CD14-positive monocyte (primary cell): Measurements from ENCODE around the gene ZBTB49. TPM values are rescaled to one million over a fixed set of nuclear protein-coding genes. Genes with fewer than 3 reads are reported as not detected.

ENCODE experiments used
- DNase-seq, 3 donors: peaks; one replicate each; pipeline ENCODE4 v3.0.0-alpha.2; 2011 to 2022
- H2AFZ ChIP-seq: 2 replicates; pipeline ENCODE4 v1.6.0; 2012; ENCODE audit warnings: mild to moderate bottlenecking, low read depth, low read length, inconsistent platforms; ENCODE audit not compliant: insufficient read depth, poor library complexity, severe bottlenecking
- H3K27ac ChIP-seq, 2 donors: 1 replicate in 1 of 2; 2 replicates in 1 of 2; pipeline ENCODE4 v1.5.1; 2012 to 2013; ENCODE audit warnings: low read length in 2 of 2, control low read depth in 1 of 2, inconsistent platforms in 1 of 2, low read depth in 1 of 2, mild to moderate bottlenecking in 1 of 2
- H3K27me3 ChIP-seq, 2 donors: one replicate each; pipeline versions ENCODE4 v1.6.0 to v1.6.1; 2011 to 2013; ENCODE audit warnings: low read length in 2 of 2; ENCODE audit not compliant: control insufficient read depth in 2 of 2, insufficient read depth in 2 of 2
- H3K36me3 ChIP-seq, 2 donors: replicated peaks in 1 of 2; 1 replicate in 1 of 2; 2 replicates in 1 of 2; pipeline versions ENCODE4 v1.5.1 to v1.6.1; 2012 to 2013; ENCODE audit warnings: low read length in 2 of 2, control low read depth in 1 of 2, inconsistent platforms in 1 of 2, mild to moderate bottlenecking in 1 of 2; ENCODE audit not compliant: insufficient read depth in 2 of 2, control insufficient read depth in 1 of 2
- H3K4me1 ChIP-seq, 2 donors: 1 replicate in 1 of 2; 2 replicates in 1 of 2; pipeline versions ENCODE4 v1.5.1 to v1.6.1; 2012 to 2013; ENCODE audit warnings: low read length in 2 of 2, control low read depth in 1 of 2, inconsistent platforms in 1 of 2, mild to moderate bottlenecking in 1 of 2, moderate library complexity in 1 of 2; ENCODE audit not compliant: insufficient read depth in 2 of 2, control insufficient read depth in 1 of 2
- H3K4me2 ChIP-seq: replicated peaks from 2 replicates; pipeline ENCODE3; 2012; ENCODE audit warnings: low read length, moderate library complexity, mild to moderate bottlenecking; ENCODE audit not compliant: poor library complexity, severe bottlenecking; ENCODE audit errors: extremely low read depth
- H3K4me3 ChIP-seq, 3 experiments: fragments of 200-600 bp in 1 of 3; sonication (generic) in 1 of 3; replicated peaks in 1 of 3; 1 replicate in 2 of 3; 2 replicates in 1 of 3; pipeline ENCODE4 v1.5.1; 2011 to 2013; ENCODE audit warnings: low read length in 3 of 3, mild to moderate bottlenecking in 3 of 3, control low read depth in 2 of 3, low read depth in 2 of 3, inconsistent platforms in 1 of 3, moderate library complexity in 1 of 3
- H3K79me2 ChIP-seq: 2 replicates; pipeline ENCODE4 v1.6.0; 2012; ENCODE audit warnings: mild to moderate bottlenecking, control low read depth, inconsistent platforms, low read length, moderate library complexity; ENCODE audit not compliant: insufficient read depth
- H3K9ac ChIP-seq: 2 replicates; pipeline ENCODE4 v1.6.0; 2017; ENCODE audit warnings: low read length, mild to moderate bottlenecking; ENCODE audit not compliant: insufficient read depth, poor library complexity, severe bottlenecking
- H3K9me3 ChIP-seq, 2 donors: replicated peaks in 1 of 2; 1 replicate in 1 of 2; 2 replicates in 1 of 2; pipeline versions ENCODE4 v1.5.1 to v1.6.1; 2012 to 2013; ENCODE audit warnings: low read length in 2 of 2, control low read depth in 1 of 2; ENCODE audit not compliant: control insufficient read depth in 1 of 2, insufficient read depth in 1 of 2
- H4K20me1 ChIP-seq: 2 replicates; pipeline ENCODE4 v1.6.0; 2012; ENCODE audit warnings: mild to moderate bottlenecking, low read length, control low read depth, moderate library complexity; ENCODE audit not compliant: insufficient read depth
- H3K27ac Mint-ChIP-seq, 7 donors: one replicate each; pipeline ENCODE4 v1.8.0; 2020; ENCODE audit warnings: mild to moderate bottlenecking in 7 of 7, mixed read lengths in 7 of 7, moderate library complexity in 6 of 7, inconsistent platforms in 2 of 7
- H3K27me3 Mint-ChIP-seq, 3 donors: one replicate each; pipeline ENCODE4 v1.8.0; 2021 to 2022; ENCODE audit warnings: low read depth in 3 of 3, mild to moderate bottlenecking in 3 of 3, mixed read lengths in 3 of 3, moderate library complexity in 3 of 3, inconsistent platforms in 1 of 3
- H3K36me3 Mint-ChIP-seq, 2 donors: one replicate each; pipeline ENCODE4 v1.8.0; 2020; ENCODE audit warnings: mixed read lengths in 2 of 2, inconsistent platforms in 1 of 2, mild to moderate bottlenecking in 1 of 2
- H3K4me1 Mint-ChIP-seq: one replicate; pipeline ENCODE4 v1.8.0; 2020; ENCODE audit warnings: mild to moderate bottlenecking, mixed read lengths
- H3K4me3 Mint-ChIP-seq, 2 donors: one replicate each; pipeline ENCODE4 v1.8.0; 2020; ENCODE audit warnings: mild to moderate bottlenecking in 2 of 2, mixed read lengths in 2 of 2, moderate library complexity in 1 of 2
- H3K9me3 Mint-ChIP-seq, 7 donors: one replicate each; pipeline ENCODE4 v1.8.0; 2020 to 2022; ENCODE audit warnings: mixed read lengths in 7 of 7, mild to moderate bottlenecking in 6 of 7, moderate library complexity in 6 of 7, inconsistent platforms in 2 of 7
- WGBS: methylation state at CpG from one replicate; pipeline ENCODE4 v1.1.5; 2013; ENCODE audit warnings: missing lambda C conversion rate; ENCODE audit not compliant: insufficient coverage; 5-methylcytosine and 5-hydroxymethylcytosine counted together
- intact Hi-C, 2 donors: fragments of 100-400 bp; cut with micrococcal nuclease; formaldehyde crosslinking; loops; one replicate each; pipeline versions ENCODE4 v1.15.0 to v1.15.1; 2023
- polyA plus RNA-seq, 3 donors: library from polyadenylated mRNA; depleted of rRNA in 1 of 3; unstranded in 2 of 3; stranded (reverse) in 1 of 3; fragments of 300-500 nt in 2 of 3; fragments of >200 nt in 1 of 3; fragmentation: Illumina TruSeq in 2 of 3; gene quantifications; 1 replicate in 2 of 3; 2 replicates in 1 of 3; pipeline ENCODE4 v1.2.3, GENCODE V29; 2012 to 2021
- TF ChIP-seq, protein P1 (sequence below): fragments of 200-600 bp; IDR thresholded peaks from one replicate; pipeline ENCODE4 v1.8.0; 2022; ENCODE audit warnings: antibody characterized with exemption, mild to moderate bottlenecking

Gene ZBTB49
- polyA plus RNA-seq, 3 donors: 1.4 to 3.8 (median 1.7) TPM

DNA sequence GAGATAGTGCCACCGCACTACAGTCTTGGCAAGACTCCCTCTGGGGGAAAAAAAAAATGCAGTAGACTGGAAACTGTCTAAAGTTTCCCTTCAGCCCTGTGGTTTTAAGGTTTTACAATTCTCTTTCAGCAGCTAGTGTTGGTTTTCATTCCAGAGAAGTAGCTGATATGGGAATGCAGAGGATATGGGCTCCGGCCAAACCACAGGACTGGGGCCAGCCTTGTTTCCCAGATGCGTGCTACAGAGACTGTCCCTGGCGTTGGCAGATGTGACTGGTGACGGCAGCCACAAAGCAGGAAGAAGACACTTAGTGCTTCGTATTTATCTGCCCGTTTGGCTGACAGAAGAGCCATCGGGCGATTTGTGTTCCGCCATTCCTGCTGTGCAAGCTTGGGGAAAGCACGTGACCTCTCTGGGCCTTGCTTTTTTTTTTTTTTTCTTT is 43.2 kb downstream of the ZBTB49 start:
- Histone ChIP-seq H3K9ac (no peak overlapping the region), H3K4me1 (no peaks in the 10 kb centered on the region), H2AFZ (peak overlapping the region; percentile 29), H3K27me3 (no peaks in the 10 kb centered on the region), H4K20me1 (no peaks in the 10 kb centered on the region), H3K4me3 (no peak overlapping the region), H3K9me3 (no peaks in the 10 kb centered on the region), H3K79me2 (no peaks in the 10 kb centered on the region), H3K36me3 (no peaks in the 10 kb centered on the region), H3K27ac (no peak overlapping the region), H3K4me2 (no peak overlapping the region)
- Mint-ChIP-seq H3K27me3 (peaks cover 2 to 11% (median 5%) of the 10 kb centered on the region in 3 donors), H3K36me3 (no peaks in the 10 kb centered on the region), H3K4me3 (no peak overlapping the region), H3K27ac (no peak overlapping the region), H3K9me3 (peaks cover 0 to 4% (median under 1%) of the 10 kb centered on the region in 7 donors), H3K4me1 (peaks cover 2% of the 10 kb centered on the region)
- DNase-seq: no peak
- 37% methylated on average over 10 of the region's 11 CpGs for WGBS
- TF ChIP-seq, protein P1, sequence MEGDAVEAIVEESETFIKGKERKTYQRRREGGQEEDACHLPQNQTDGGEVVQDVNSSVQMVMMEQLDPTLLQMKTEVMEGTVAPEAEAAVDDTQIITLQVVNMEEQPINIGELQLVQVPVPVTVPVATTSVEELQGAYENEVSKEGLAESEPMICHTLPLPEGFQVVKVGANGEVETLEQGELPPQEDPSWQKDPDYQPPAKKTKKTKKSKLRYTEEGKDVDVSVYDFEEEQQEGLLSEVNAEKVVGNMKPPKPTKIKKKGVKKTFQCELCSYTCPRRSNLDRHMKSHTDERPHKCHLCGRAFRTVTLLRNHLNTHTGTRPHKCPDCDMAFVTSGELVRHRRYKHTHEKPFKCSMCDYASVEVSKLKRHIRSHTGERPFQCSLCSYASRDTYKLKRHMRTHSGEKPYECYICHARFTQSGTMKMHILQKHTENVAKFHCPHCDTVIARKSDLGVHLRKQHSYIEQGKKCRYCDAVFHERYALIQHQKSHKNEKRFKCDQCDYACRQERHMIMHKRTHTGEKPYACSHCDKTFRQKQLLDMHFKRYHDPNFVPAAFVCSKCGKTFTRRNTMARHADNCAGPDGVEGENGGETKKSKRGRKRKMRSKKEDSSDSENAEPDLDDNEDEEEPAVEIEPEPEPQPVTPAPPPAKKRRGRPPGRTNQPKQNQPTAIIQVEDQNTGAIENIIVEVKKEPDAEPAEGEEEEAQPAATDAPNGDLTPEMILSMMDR: no peak
- intact Hi-C loops: no loop called here

DNA sequence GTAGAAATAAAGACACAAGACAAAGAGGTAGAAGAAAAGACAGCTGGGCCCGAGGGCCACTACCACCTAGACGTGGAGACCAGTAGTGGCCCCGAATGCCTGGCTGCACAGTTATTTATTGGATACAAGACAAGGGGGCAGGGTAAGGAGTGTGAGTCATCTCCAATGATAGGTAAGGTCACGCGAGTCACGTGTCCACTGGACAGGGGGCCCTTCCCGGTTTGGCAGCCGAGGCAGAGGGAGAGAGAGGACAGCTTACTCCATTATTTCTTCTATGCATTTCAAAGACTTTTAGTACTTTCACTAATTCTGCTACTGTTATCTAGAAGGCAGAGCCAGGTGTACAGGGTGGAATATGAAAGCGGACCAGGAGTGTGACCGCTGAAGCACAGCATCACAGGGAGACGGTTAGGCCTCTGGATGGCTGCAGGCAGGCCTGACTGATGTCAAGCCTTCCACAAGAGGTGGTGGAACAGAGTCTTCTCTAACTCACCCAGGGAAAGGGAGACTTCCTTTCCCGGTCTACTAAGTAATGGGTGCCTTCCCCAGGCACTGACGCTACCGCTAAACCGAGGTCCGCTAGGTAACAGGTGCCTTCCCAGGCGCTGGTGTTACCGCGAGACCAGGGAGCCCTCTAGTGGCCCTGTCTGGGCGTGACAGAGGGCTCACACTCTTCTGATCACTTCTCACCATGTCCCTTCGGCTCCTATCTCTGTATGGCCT is 44.9 kb downstream of the ZBTB49 start:
- Histone ChIP-seq H3K4me2 (no peak overlapping the region), H3K36me3 (no peaks in the 10 kb centered on the region), H4K20me1 (no peaks in the 10 kb centered on the region), H2AFZ (peak overlapping the region; percentile 31), H3K9ac (no peak overlapping the region), H3K27ac (no peak overlapping the region), H3K4me1 (no peaks in the 10 kb centered on the region), H3K9me3 (no peaks in the 10 kb centered on the region), H3K4me3 (no peak overlapping the region), H3K27me3 (no peaks in the 10 kb centered on the region), H3K79me2 (no peaks in the 10 kb centered on the region)
- H3K4me3 Mint-ChIP-seq: no peak overlapping the region
- intact Hi-C loops: loop anchor here (2.0 to 5.0 kb wide), 3 partner anchors 74 to 83 kb away; no protein-coding TSS in a partner anchor
- H3K27ac Mint-ChIP-seq: peak overlapping the region in 1 of 7 donors; percentile 3
- WGBS: 35% methylated on average over 11 of the region's 21 CpGs
- H3K9me3 Mint-ChIP-seq: peaks cover 0 to 4% (median 0%) of the 10 kb centered on the region in 7 donors
- TF ChIP-seq, protein P1: peak; percentile 87
- H3K27me3 Mint-ChIP-seq: peaks cover 2 to 14% (median 5%) of the 10 kb centered on the region in 3 donors
- peak; percentile 28 to 54 (median 48) for DNase-seq
- no peaks in the 10 kb centered on the region for H3K36me3 Mint-ChIP-seq
- peaks cover 2% of the 10 kb centered on the region for H3K4me1 Mint-ChIP-seq
